ENCODE data around the gene FAAP20. TPM values are rescaled to one million over a fixed set of nuclear protein-coding genes. Genes with fewer than 3 reads are reported as not detected.

The FAAP20 gene
- total RNA-seq, 1 experiment from 2014 or later = 119 TPM

GRCh38 chr1:2157856-2158255 is 36.7 kb downstream of the FAAP20 start:
- peak overlapping the region in 1 of 3 experiments; percentile 61; a peak in 1 of 7 replicates for H3K27ac Mint-ChIP-seq
- no peak overlapping the region for H3K56ac ChIP-seq (ENCODE audit: insufficient read length, low read depth, low read length)
- no peak overlapping the region for H3K9ac ChIP-seq (ENCODE audit: extremely low read depth, insufficient read length, low read length)
- no peak overlapping the region for H3K4me3 Mint-ChIP-seq
- no peak overlapping the region for H3K4me2 ChIP-seq (ENCODE audit: insufficient read depth, insufficient read length, low read length)
- H4K8ac ChIP-seq (replicated peaks; ENCODE audit: insufficient read length, low read depth, low read length) = no peak overlapping the region
- no peaks in the 10 kb centered on the region for H3K9me3 Mint-ChIP-seq
- peaks cover 14 to 48% (median 25%) of the 10 kb centered on the region in 3 experiments for H3K36me3 Mint-ChIP-seq (ENCODE audit: insufficient read depth in 1 of 3, low read depth in 3 of 3)
- no peak overlapping the region for H2AK5ac ChIP-seq (ENCODE audit: insufficient read length, low read length)
- TF ChIP-seq CTCF (conservative IDR thresholded peaks at IDR 0.05) = no peak
- no peaks in the 10 kb centered on the region for H3K23me2 ChIP-seq (ENCODE audit: insufficient read length, low read depth, low read length, poor library complexity, severe bottlenecking)
- no peak overlapping the region for H2BK5ac ChIP-seq (ENCODE audit: insufficient read length, low read length)
- no peaks in the 10 kb centered on the region for H3K27me3 Mint-ChIP-seq (ENCODE audit: low read depth)
- no peaks in the 10 kb centered on the region; the same call in 1 of the 2 replicates for H3K79me2 ChIP-seq (ENCODE audit: insufficient read depth, low read length)
- H3K27ac ChIP-seq (ENCODE audit: insufficient read length, low read depth, low read length) = no peak overlapping the region
- H2BK20ac ChIP-seq (ENCODE audit: low read depth, low read length, poor library complexity, severe bottlenecking) = no peak overlapping the region
- no peak overlapping the region for H3K18ac ChIP-seq (ENCODE audit: insufficient read length, low read depth, low read length)
- no peak overlapping the region for H3K23ac ChIP-seq (ENCODE audit: insufficient read length, low read depth, low read length)
- H3K4me1 Mint-ChIP-seq = no peaks in the 10 kb centered on the region
- peaks cover 3% of the 10 kb centered on the region for H4K20me1 ChIP-seq (ENCODE audit: control insufficient read depth, insufficient read depth, insufficient read length)
- no peak overlapping the region for H2AFZ ChIP-seq (ENCODE audit: low read length)
- H3K14ac ChIP-seq (ENCODE audit: insufficient read depth, low read length) = no peak overlapping the region
- H3T11ph ChIP-seq (ENCODE audit: low read length) = no peak overlapping the region
- H3K79me1 ChIP-seq (ENCODE audit: insufficient read depth, low read depth, low read length, poor library complexity, severe bottlenecking) = no peaks in the 10 kb centered on the region
- no peak overlapping the region for H3K4ac ChIP-seq (ENCODE audit: low read depth, low read length)
- no peak for DNase-seq
- H4K91ac ChIP-seq (ENCODE audit: insufficient read length, low read depth, low read length) = no peak overlapping the region
- no peaks in the 10 kb centered on the region for H3K27me3 ChIP-seq (ENCODE audit: insufficient read depth, low read length)
- H2BK15ac ChIP-seq (ENCODE audit: low read depth, low read length) = no peak overlapping the region
- no peaks in the 10 kb centered on the region for H3K4me1 ChIP-seq (ENCODE audit: insufficient read depth, low read length)
- H3K9me3 ChIP-seq (ENCODE audit: control insufficient read depth, low read depth, low read length) = no peaks in the 10 kb centered on the region
- WGBS (ENCODE audit: extremely low coverage, insufficient read length, low lambda C conversion rate) = no CpG with 5 or more reads among the region's 19 CpGs
- no peak overlapping the region for H4K5ac ChIP-seq (ENCODE audit: insufficient read length, low read depth, low read length)
- no peak overlapping the region for H2BK120ac ChIP-seq (ENCODE audit: low read depth, low read length, poor library complexity, severe bottlenecking)
- no peak overlapping the region for H2BK12ac ChIP-seq (ENCODE audit: insufficient read length, low read depth, low read length)

Data from H9 (cell line).